H1 (cell line): ENCODE measurements around the gene BCAS4.

Source experiments
- EGR1 ChIP-seq: IDR thresholded peaks from 2 replicates; pipeline ENCODE4 v1.6.1; 2011; ENCODE audit warnings: low read depth, low read length, borderline replicate concordance
- MAX ChIP-seq: IDR thresholded peaks from 2 replicates; pipeline ENCODE4 v1.6.1; 2012; ENCODE audit warnings: inconsistent platforms
- NRF1 ChIP-seq: IDR thresholded peaks from 2 replicates; pipeline ENCODE4 v1.6.1; 2011; ENCODE audit warnings: mild to moderate bottlenecking, low read depth, low read length, improper control_type of control experiment
- POLR2A ChIP-seq, 2 experiments: IDR thresholded peaks; 1 replicate in 1 of 2; 2 replicates in 1 of 2; pipeline ENCODE4 v1.6.1; 2011; ENCODE audit warnings: low read depth in 2 of 2, low read length in 2 of 2, mild to moderate bottlenecking in 2 of 2; ENCODE audit errors: control extremely low read depth in 1 of 2
- POLR2AphosphoS5 ChIP-seq: IDR thresholded peaks from 2 replicates; pipeline ENCODE4 v1.6.1; 2011; ENCODE audit warnings: low read depth, low read length
- ZNF274 ChIP-seq: IDR thresholded peaks from 2 replicates; pipeline ENCODE4 v1.7.0; 2012; ENCODE audit warnings: low read length, borderline replicate concordance; ENCODE audit errors: extremely low read depth
- TF ChIP-seq, protein P1 (sequence below), 3 experiments: IDR thresholded peaks; 1 replicate in 2 of 3; 2 replicates in 1 of 3; pipeline versions ENCODE4 v1.5.1 to v1.6.1; 2011; ENCODE audit warnings: low read length in 3 of 3, mild to moderate bottlenecking in 3 of 3, inconsistent platforms in 2 of 3, low read depth in 1 of 3, moderate library complexity in 1 of 3; ENCODE audit not compliant: insufficient read depth in 1 of 3; ENCODE audit errors: control extremely low read depth in 1 of 3

DNA sequence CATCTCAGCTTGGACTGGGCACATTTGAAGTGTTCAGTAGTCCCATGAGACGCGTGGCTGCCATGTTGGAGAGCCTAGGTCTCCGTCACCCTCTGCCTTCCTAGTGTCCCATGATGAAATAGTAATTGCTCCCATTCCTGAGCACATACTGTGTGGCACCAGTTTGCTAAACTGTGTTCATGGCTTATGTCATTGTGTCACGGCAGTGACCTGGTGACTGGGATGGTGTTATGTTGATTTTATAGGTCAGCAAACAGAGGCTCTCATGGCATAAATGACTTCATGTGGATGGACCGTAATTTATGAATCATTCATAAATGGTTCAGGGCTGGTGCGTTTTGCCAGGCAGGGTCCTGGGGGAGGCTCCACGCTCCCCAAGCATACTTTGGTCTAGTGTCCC is 3.8 kb downstream of the BCAS4 start:
- TF ChIP-seq, protein P1, sequence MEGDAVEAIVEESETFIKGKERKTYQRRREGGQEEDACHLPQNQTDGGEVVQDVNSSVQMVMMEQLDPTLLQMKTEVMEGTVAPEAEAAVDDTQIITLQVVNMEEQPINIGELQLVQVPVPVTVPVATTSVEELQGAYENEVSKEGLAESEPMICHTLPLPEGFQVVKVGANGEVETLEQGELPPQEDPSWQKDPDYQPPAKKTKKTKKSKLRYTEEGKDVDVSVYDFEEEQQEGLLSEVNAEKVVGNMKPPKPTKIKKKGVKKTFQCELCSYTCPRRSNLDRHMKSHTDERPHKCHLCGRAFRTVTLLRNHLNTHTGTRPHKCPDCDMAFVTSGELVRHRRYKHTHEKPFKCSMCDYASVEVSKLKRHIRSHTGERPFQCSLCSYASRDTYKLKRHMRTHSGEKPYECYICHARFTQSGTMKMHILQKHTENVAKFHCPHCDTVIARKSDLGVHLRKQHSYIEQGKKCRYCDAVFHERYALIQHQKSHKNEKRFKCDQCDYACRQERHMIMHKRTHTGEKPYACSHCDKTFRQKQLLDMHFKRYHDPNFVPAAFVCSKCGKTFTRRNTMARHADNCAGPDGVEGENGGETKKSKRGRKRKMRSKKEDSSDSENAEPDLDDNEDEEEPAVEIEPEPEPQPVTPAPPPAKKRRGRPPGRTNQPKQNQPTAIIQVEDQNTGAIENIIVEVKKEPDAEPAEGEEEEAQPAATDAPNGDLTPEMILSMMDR (IDR thresholded peaks at IDR 0.05; ENCODE audit: control extremely low read depth in 1 of 3, insufficient read depth in 1 of 3, low read depth in 1 of 3, low read length in 3 of 3) = no peak
- no peak for TF ChIP-seq POLR2AphosphoS5
- no peak for TF ChIP-seq EGR1
- TF ChIP-seq NRF1 = no peak
- TF ChIP-seq MAX = no peak
- no peak for TF ChIP-seq ZNF274
- no peak for TF ChIP-seq POLR2A (IDR thresholded peaks at IDR 0.05; ENCODE audit: control extremely low read depth in 1 of 2, low read depth in 2 of 2, low read length in 2 of 2)
